GM19324 (cell line): ENCODE results near the gene COMMD3.
A peak's percentile ranks its signal among the peaks of the same experiment; 100 is the strongest.
"Not testable (repeated sequence)": the region's sequence is repeated elsewhere in the genome, so short reads cannot be mapped to it uniquely, and the experiment has no call there.

Experiments
- ATAC-seq: cut with Tn5 transposase; IDR thresholded peaks from one replicate; pipeline ENCODE4 v1.9.1; 2021; ENCODE audit warnings: mild to moderate bottlenecking, moderate library complexity; ENCODE audit not compliant: unreplicated experiment, low FRiP score

The COMMD3 gene

GRCh38 chr10:22316286-22317075 is at the start of gene COMMD3:
COMMD3 (plus strand) TSS chr10:22316388; CDS start chr10:22316418, 30 bp downstream.
- peak; percentile 58 for ATAC-seq

- ATAC-seq: no peak
Measured at GRCh38 chr10:22268503-22268902, 47.7 kb upstream of the COMMD3 start.

- no peak for ATAC-seq
Measured at GRCh38 chr10:22271786-22272185, 44.4 kb upstream of the COMMD3 start.

- no peak for ATAC-seq
Measured at GRCh38 chr10:22278441-22278782, 37.8 kb upstream of the COMMD3 start.

GRCh38 chr10:22280078-22280477 is 36.1 kb upstream of the COMMD3 start:
- no peak for ATAC-seq

- ATAC-seq: no peak
Measured at GRCh38 chr10:22285130-22285529, 31.1 kb upstream of the COMMD3 start.

GRCh38 chr10:22293747-22294404 is 22.3 kb upstream of the COMMD3 start:
- no peak for ATAC-seq

GRCh38 chr10:22294694-22295093 is 21.5 kb upstream of the COMMD3 start:
- ATAC-seq: no peak

GRCh38 chr10:22301193-22301592 is 15.0 kb upstream of the COMMD3 start:
- no peak for ATAC-seq

- no peak for ATAC-seq
Measured at GRCh38 chr10:22303461-22303860, 12.7 kb upstream of the COMMD3 start.

- ATAC-seq: no peak
Measured at GRCh38 chr10:22305721-22306120, 10.5 kb upstream of the COMMD3 start.

- ATAC-seq: no peak
Measured at GRCh38 chr10:22308390-22308789, 7.8 kb upstream of the COMMD3 start.

- no peak for ATAC-seq
Measured at GRCh38 chr10:22309180-22310000, 6.8 kb upstream of the COMMD3 start.

GRCh38 chr10:22310012-22310411 is 6.2 kb upstream of the COMMD3 start:
- ATAC-seq: not testable (repeated sequence)

GRCh38 chr10:22310928-22311327 is 5.3 kb upstream of the COMMD3 start:
- no peak for ATAC-seq

- ATAC-seq: no peak
Measured at GRCh38 chr10:22314852-22315251, 1.3 kb upstream of the COMMD3 start.

GRCh38 chr10:22315455-22316285 is 518 bp upstream of the COMMD3 start:
- peak; percentile 20 for ATAC-seq

- peak; percentile 14 for ATAC-seq
Measured at GRCh38 chr10:22317076-22317370, 835 bp downstream of the COMMD3 start.

- ATAC-seq: no peak
Measured at GRCh38 chr10:22317771-22318565, 1.8 kb downstream of the COMMD3 start.

GRCh38 chr10:22318772-22319171 is 2.6 kb downstream of the COMMD3 start:
- ATAC-seq: no peak
